Measurements from ENCODE around the gene GALNTL6. TPM values are rescaled to one million over a fixed set of nuclear protein-coding genes. Genes with fewer than 3 reads are reported as not detected.

The GALNTL6 gene
- total and polyA plus RNA-seq, 9 of the 15 experiments (the other 6 are each of a cell fraction or from before 2014, with no cell fraction given), result 0.18 to 0.50 (median 0.29) TPM

DNA sequence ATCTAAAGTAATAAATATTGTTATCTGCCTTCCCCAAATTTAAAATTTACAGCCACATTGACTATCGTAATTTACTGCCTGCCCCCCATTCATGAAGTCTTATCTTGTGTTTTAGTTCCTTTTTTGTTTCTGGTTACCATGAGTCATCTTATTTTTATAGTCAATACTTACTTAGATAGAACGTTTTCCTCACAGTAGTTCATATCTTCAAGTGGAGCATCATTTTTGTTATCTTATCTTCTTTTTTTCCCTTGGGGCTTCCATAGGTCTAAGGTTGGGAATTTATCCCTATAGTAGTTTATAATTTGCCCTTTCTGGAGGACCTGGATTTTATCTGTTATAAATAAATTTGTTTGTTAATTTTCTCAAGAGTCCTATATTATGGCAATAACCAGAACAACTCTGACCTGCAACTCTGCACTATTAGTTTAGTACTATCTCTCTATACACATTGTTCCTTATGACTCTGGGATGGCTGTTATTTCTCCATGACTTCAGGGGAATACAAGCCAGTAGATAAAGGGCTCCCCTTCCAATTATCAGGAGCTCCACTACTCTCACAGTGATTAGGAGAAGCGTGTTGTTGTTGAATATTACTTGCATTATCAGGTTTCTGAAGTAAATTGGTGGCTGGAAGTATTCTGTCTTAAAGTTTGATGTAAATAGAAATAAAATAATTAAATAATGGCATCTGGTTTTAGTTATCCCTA lies 330.6 kb downstream of the GALNTL6 start (continued):
- TF ChIP-seq PBX2 (CRISPR knock-in tag; IDR thresholded peaks at IDR 0.05; ENCODE audit: low read depth) (no peak), PBX2 (tag; conservative IDR thresholded peaks at IDR 0.05; ENCODE audit: low read depth) (peak; percentile 90), RCOR1 (IDR thresholded peaks at IDR 0.05; ENCODE audit: borderline replicate concordance in 1 of 2, low read depth in 2 of 2, low read length in 2 of 2) (no peak), SMAD1 (IDR thresholded peaks at IDR 0.05; ENCODE audit: low read depth, low read length, partially characterized antibody) (no peak), ZNF124 (CRISPR knock-in tag; IDR thresholded peaks at IDR 0.05) (no peak), HINFP (tag; conservative IDR thresholded peaks at IDR 0.05; ENCODE audit: low read depth) (no peak), CREB1 (IDR thresholded peaks at IDR 0.05) (no peak), CREB1 (CRISPR knock-in tag; IDR thresholded peaks at IDR 0.05) (no peak), ZNF449 (CRISPR knock-in tag; IDR thresholded peaks at IDR 0.05) (no peak), XRCC4 (IDR thresholded peaks at IDR 0.05; ENCODE audit: extremely low read depth, insufficient read depth, insufficient read length) (no peak), ILK (tag; IDR thresholded peaks at IDR 0.05; ENCODE audit: borderline replicate concordance, low read depth) (no peak), NFYB (IDR thresholded peaks at IDR 0.05; ENCODE audit: extremely low read depth, insufficient read length) (no peak), ZNF143 (CRISPR knock-in tag; IDR thresholded peaks at IDR 0.05) (no peak), DACH1 (IDR thresholded peaks at IDR 0.05; ENCODE audit: partially characterized antibody) (peak; percentile 9), ZKSCAN3 (CRISPR knock-in tag; IDR thresholded peaks at IDR 0.05) (no peak), MTF1 (CRISPR knock-in tag; IDR thresholded peaks at IDR 0.05; ENCODE audit: borderline replicate concordance) (no peak), CREM (IDR thresholded peaks at IDR 0.05; ENCODE audit: low read depth) (no peak), RFX5 (IDR thresholded peaks at IDR 0.05; ENCODE audit: low read depth, low read length) (no peak), ZBTB26 (CRISPR knock-in tag; IDR thresholded peaks at IDR 0.05) (no peak), TAF9B (IDR thresholded peaks at IDR 0.05; ENCODE audit: partially characterized antibody) (no peak), MTA1 (IDR thresholded peaks at IDR 0.05; ENCODE audit: borderline replicate concordance) (peak; percentile 57; the same call in 1 of the 2 replicates), CBFA2T2 (conservative IDR thresholded peaks at IDR 0.05) (peak; percentile 57), RAD51 (IDR thresholded peaks at IDR 0.05; ENCODE audit: borderline replicate concordance, low read depth) (no peak)

Data from K562 (cell line).